Lung (tissue), 12 donors: ENCODE results near the gene LRRC75A. TPM values are rescaled to one million over a fixed set of nuclear protein-coding genes. Genes with fewer than 3 reads are reported as not detected.
A peak's percentile ranks its signal among the peaks of the same experiment; 100 is the strongest.

Source experiments
- ATAC-seq: fragments of 200-7000 bp; cut with Tn5 transposase; one replicate; pipeline ENCODE4 v1.9.1; 2020; ENCODE audit warnings: moderate number of reproducible peaks; ENCODE audit not compliant: insufficient read depth, low FRiP score
- DNase-seq, 3 donors: peaks; one replicate each; pipeline ENCODE4 v3.0.0-alpha.2; 2013 to 2017
- H3K27ac ChIP-seq, 2 donors: one replicate each; pipeline ENCODE4 v1.5.1; 2013; ENCODE audit warnings: mild to moderate bottlenecking in 2 of 2, moderate library complexity in 2 of 2, control low read depth in 1 of 2, inconsistent platforms in 1 of 2, low read depth in 1 of 2, low read length in 1 of 2
- H3K27me3 ChIP-seq, 3 donors: one replicate each; pipeline ENCODE4 v1.5.1; 2013; ENCODE audit warnings: low read length in 2 of 3; ENCODE audit not compliant: control insufficient read depth in 3 of 3, insufficient read depth in 3 of 3
- H3K36me3 ChIP-seq, 4 donors: one replicate each; pipeline ENCODE4 v1.5.1; 2013; ENCODE audit warnings: low read length in 4 of 4, mild to moderate bottlenecking in 1 of 4, moderate library complexity in 1 of 4; ENCODE audit not compliant: control insufficient read depth in 4 of 4, insufficient read depth in 4 of 4
- H3K4me1 ChIP-seq, 5 donors: one replicate each; pipeline ENCODE4 v1.5.1; 2013; ENCODE audit warnings: low read length in 5 of 5, mild to moderate bottlenecking in 2 of 5, moderate library complexity in 1 of 5; ENCODE audit not compliant: control insufficient read depth in 5 of 5, insufficient read depth in 5 of 5
- H3K4me3 ChIP-seq: one replicate; pipeline ENCODE4 v1.5.1; 2013; ENCODE audit warnings: mild to moderate bottlenecking, control low read depth, moderate library complexity
- H3K9ac ChIP-seq, 2 donors: one replicate each; pipeline ENCODE4 v1.5.1; 2013; ENCODE audit warnings: low read length in 2 of 2, control low read depth in 1 of 2; ENCODE audit not compliant: insufficient read depth in 1 of 2
- H3K9me3 ChIP-seq, 4 donors: one replicate each; pipeline ENCODE4 v1.5.1; 2013; ENCODE audit warnings: low read length in 3 of 4, mild to moderate bottlenecking in 1 of 4, moderate library complexity in 1 of 4; ENCODE audit not compliant: control insufficient read depth in 4 of 4, insufficient read depth in 3 of 4
- CTCF ChIP-seq: IDR thresholded peaks from 2 replicates; pipeline ENCODE4 v1.5.1; 2012; ENCODE audit warnings: mild to moderate bottlenecking; ENCODE audit errors: control extremely low read depth, extremely low read depth
- WGBS, 2 donors: extraction: QIAGEN DNeasy Blood & Tissue Kit; methylation state at CpG; one replicate each; pipeline ENCODE4 v1.1.7; 2013; 5-methylcytosine and 5-hydroxymethylcytosine counted together
- polyA plus RNA-seq, 2 donors: library from polyadenylated mRNA; stranded (reverse); fragments of 200-250 nt; gene quantifications; one replicate each; pipeline ENCODE4 v1.2.1, GENCODE V29; 2013
- total RNA-seq, 2 donors: library from RNA; depleted of rRNA in 1 of 2; stranded (reverse); fragments of >200 nt in 1 of 2; gene quantifications; one replicate each; pipeline ENCODE4 v1.2.1, GENCODE V29; 2014 to 2021
- donor health status: control.
- donor health status: control.
- donor health status: Bipolar disorder and iron deficiency.
- donor health status: healthy.
- donor health status: DM: yes; HTN: yes; CAD: no.

Gene LRRC75A
- total and polyA plus RNA-seq, 4 donors: 0.68 to 3.4 (median 2.4) TPM

- DNase-seq (peak in 2 of 3 donors; percentile 35 to 38), ATAC-seq (no peak)
- Histone ChIP-seq H3K4me3 (no peak overlapping the region), H3K9me3 (no peaks in the 10 kb centered on the region), H3K27ac (no peak overlapping the region), H3K9ac (no peak overlapping the region), H3K36me3 (no peaks in the 10 kb centered on the region), H3K4me1 (peaks cover 0 to 32% (median 14%) of the 10 kb centered on the region in 5 donors), H3K27me3 (peaks cover 0 to 3% (median 3%) of the 10 kb centered on the region in 3 donors)
- WGBS, 2 donors: 12 to 13% methylated on average over 24 to 28 of the region's 28 CpGs
- no peak for TF ChIP-seq CTCF
Measured at GRCh38 chr17:16491131-16491702, 776 bp downstream of the LRRC75A start.

GRCh38 chr17:16489431-16489830 is 2.6 kb downstream of the LRRC75A start:
- ATAC-seq: no peak
- WGBS, 2 donors: 94 to 96% methylated on average over 3 of the region's 3 CpGs
- no peaks in the 10 kb centered on the region for H3K9me3 ChIP-seq
- TF ChIP-seq CTCF: no peak
- H3K4me1 ChIP-seq: peaks cover 0 to 50% (median 21%) of the 10 kb centered on the region in 5 donors
- DNase-seq: no peak
- no peak overlapping the region for H3K27ac ChIP-seq
- H3K9ac ChIP-seq: no peak overlapping the region
- H3K27me3 ChIP-seq: peaks cover 0 to 3% (median under 1%) of the 10 kb centered on the region in 3 donors
- no peaks in the 10 kb centered on the region for H3K36me3 ChIP-seq
- no peak overlapping the region for H3K4me3 ChIP-seq

GRCh38 chr17:16488968-16489337 is 3.0 kb downstream of the LRRC75A start:
- DNase-seq (no peak), ATAC-seq (no peak)
- peaks cover 0 to 52% (median 21%) of the 10 kb centered on the region in 5 donors for H3K4me1 ChIP-seq
- no peak overlapping the region for H3K9ac ChIP-seq
- no peaks in the 10 kb centered on the region for H3K9me3 ChIP-seq
- no peak overlapping the region for H3K27ac ChIP-seq
- WGBS, 2 donors: 93 to 95% methylated on average over 4 of the region's 4 CpGs
- H3K36me3 ChIP-seq: no peaks in the 10 kb centered on the region
- H3K27me3 ChIP-seq: peaks cover 0 to 3% (median 0%) of the 10 kb centered on the region in 3 donors
- H3K4me3 ChIP-seq: no peak overlapping the region
- no peak for TF ChIP-seq CTCF
